Astrocyte of the cerebellum (primary cell): ENCODE measurements around the gene TUBA3D.
"Not testable (repeated sequence)": the region's sequence is repeated elsewhere in the genome, so short reads cannot be mapped to it uniquely, and the experiment has no call there.

Experiments
- DNase-seq: peaks from one replicate; pipeline ENCODE4 v3.0.0-alpha.2; 2011; ENCODE audit warnings: low read depth
- H3K4me3 ChIP-seq: 2 replicates; pipeline ENCODE4 v1.5.1; 2011; ENCODE audit warnings: mild to moderate bottlenecking, low read depth, low read length, moderate library complexity
- in situ Hi-C: cut with HindIII; loops from 2 replicates; pipeline ENCODE4 v1.10.0; 2017; ENCODE audit warnings: low sequenced_read_pairs

TUBA3D gene

DNA sequence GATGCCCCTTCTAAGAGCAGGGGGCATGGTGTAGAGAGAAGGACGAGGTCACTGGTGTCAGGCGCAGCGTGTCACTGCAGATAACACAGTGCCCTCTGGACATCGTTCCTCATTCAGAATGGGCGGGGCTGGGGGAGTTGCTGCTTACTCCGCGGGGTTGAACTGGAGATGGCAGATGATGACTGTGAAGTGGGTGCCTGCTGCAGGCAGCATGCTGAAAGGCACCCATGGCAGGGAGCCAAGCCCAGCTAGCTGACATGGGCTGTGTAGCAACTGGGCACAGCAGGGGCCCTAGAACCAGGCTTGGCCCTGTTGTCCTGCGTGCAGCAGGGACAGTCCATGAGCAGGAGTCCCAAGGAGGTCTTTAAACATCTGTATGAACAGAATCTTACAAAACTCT lies 4.3 kb upstream of the TUBA3D start:
- in situ Hi-C loops, DNase-seq: not testable (repeated sequence)

GRCh38 chr2:131473266-131473665 lies 2.7 kb upstream of the TUBA3D start:
- DNase-seq, H3K4me3 ChIP-seq, in situ Hi-C loops: not testable (repeated sequence)

More for the DNA sequence above, 4.3 kb upstream of the TUBA3D start:
- not testable (repeated sequence) for H3K4me3 ChIP-seq

DNA sequence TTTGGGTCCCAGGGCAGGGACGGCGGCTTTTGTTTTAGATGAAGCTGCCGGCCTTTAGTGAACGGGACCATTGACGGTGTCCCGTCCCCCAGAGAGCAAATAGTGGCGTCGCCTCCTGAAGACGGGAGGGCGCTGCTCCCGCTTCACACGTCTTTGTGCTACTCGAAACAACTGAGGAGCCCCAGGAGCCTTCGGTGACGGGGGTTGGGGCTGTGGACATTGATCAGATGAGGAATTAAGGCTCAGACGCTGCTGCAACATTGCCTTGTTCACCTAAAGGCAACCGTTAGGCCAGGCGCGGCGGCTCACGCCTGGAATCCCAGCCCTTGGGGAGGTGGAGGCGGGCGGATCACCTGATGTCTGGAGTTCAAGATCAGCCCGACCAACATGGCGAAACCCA lies 444 bp downstream of the TUBA3D start:
- in situ Hi-C loops, H3K4me3 ChIP-seq, DNase-seq: not testable (repeated sequence)

DNA sequence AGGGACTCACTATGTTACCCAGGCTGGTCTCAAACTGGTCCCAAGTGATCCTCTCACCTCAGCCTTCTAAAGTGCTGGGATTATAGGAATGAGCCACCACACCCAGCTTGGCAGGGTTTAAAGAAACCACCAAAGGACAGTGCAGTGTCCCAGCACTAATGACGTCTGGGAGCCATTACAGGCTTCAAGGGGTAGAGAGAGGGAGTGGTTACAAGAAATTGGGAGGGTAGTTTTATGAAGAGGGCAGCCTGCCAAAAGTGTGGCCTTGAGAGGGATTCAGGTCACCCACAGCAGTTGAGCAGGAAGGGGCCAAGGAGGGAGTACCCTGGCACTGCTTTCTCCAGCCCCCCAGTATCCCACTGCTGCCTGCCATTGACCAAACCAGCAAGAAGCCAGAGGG lies 1.3 kb downstream of the TUBA3D start:
- H3K4me3 ChIP-seq, DNase-seq, in situ Hi-C loops: not testable (repeated sequence)

DNA sequence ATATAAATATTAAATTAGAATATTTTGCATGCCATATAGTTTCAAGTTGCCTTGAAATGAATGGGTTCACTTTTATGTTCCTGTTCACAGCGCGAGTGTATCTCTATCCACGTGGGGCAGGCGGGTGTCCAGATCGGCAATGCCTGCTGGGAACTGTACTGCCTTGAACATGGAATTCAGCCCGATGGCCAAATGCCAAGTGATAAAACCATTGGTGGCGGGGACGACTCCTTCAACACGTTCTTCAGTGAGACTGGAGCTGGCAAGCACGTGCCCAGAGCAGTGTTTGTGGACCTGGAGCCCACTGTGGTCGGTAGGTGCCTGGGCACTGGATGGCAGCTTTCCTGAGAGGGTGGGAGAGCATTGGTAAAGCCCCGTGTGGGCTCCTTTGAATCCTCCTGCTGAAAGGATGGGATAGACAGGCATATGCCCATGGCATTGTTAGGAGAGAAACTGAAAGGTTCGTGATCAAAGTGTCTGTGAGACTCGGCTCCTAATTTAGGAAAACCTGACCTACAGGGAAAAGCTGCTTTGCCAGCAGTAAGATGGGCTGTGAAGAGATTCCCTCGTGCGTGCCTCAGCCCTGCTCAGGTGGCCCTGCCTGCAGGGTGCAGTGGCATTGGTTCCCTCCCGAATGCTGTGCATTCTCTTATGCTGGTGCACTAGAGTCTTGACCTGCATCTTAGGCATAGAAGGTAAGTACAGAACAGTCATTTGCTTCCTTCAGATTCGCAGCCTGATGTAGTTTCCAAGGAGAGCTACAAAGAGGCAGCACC lies 2.3 kb downstream of the TUBA3D start:
- in situ Hi-C loops, H3K4me3 ChIP-seq, DNase-seq: not testable (repeated sequence)

- H3K4me3 ChIP-seq, in situ Hi-C loops, DNase-seq: not testable (repeated sequence)
These were observed 3.0 kb downstream of the TUBA3D start for GRCh38 chr2:131478850-131479461.

DNA sequence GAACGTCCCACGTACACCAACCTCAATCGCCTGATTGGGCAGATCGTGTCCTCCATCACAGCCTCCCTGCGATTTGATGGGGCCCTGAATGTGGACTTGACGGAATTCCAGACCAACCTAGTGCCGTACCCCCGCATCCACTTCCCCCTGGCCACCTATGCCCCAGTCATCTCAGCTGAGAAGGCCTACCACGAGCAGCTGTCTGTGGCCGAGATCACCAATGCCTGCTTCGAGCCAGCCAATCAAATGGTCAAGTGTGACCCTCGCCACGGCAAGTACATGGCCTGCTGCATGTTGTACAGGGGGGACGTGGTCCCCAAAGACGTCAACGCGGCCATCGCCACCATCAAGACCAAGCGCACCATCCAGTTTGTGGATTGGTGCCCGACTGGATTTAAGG lies 4.4 kb downstream of the TUBA3D start:
- in situ Hi-C loops, H3K4me3 ChIP-seq, DNase-seq: not testable (repeated sequence)

- DNase-seq, H3K4me3 ChIP-seq, in situ Hi-C loops: not testable (repeated sequence)
These were observed 6.7 kb downstream of the TUBA3D start for GRCh38 chr2:131482506-131483155.

GRCh38 chr2:131483981-131484820 lies 8.3 kb downstream of the TUBA3D start:
- DNase-seq, H3K4me3 ChIP-seq, in situ Hi-C loops: not testable (repeated sequence)

- DNase-seq, in situ Hi-C loops, H3K4me3 ChIP-seq: not testable (repeated sequence)
These were observed 9.1 kb downstream of the TUBA3D start for GRCh38 chr2:131484906-131485460.

GRCh38 chr2:131486201-131486902 lies 10.4 kb downstream of the TUBA3D start:
- in situ Hi-C loops, H3K4me3 ChIP-seq, DNase-seq: not testable (repeated sequence)
